ENCODE data around the gene VAV2.

The VAV2 gene

DNA sequence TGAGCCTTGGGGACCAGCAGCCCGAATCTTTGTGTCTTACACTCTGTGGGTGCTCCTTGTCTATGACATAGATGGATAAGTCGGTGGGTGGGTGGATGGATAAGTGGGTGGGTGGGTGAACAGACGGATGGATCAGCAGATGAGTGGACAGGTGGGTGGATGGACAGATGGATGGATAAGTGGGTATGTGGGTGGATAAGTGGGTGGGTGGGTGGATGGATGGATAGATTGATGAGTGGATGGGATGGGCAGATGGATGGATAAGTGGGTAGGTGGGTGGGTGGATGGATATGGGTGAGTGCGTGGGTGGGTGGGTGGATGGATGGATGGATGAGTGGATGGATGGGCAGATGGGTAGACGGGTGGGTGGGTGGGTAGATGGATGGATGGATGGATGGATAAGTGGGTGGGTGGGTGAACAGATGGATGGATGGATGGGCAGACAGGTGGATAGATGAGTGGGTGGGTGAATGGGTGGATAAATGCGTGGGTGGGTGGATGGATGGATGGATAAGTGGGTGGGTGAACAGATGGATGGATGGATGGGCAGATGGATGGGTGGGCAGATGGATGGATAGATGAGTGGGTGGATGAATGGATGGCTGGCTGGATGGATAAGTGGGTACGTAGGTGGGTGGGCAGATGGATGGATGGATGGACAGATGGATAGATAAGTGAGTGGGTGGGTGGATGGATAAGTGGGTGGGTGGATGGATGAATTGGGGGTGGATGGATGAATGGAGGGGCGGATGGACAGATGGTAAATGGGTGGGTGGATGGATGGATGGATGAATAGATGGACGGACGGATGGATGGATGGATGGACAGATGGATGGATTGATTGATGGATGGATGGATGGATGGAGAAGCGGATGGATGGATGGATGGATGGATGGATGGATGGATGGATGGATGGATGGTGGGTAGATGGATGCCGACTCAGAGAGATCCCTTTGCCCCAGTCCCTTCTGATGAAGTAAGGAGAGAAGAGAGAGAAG, 121.2 kb downstream of the VAV2 start:
- no peak for FAIRE-seq

- FAIRE-seq = no peak
These were observed 122.3 kb downstream of the VAV2 start for GRCh38 chr9:133869674-133870405.

DNA sequence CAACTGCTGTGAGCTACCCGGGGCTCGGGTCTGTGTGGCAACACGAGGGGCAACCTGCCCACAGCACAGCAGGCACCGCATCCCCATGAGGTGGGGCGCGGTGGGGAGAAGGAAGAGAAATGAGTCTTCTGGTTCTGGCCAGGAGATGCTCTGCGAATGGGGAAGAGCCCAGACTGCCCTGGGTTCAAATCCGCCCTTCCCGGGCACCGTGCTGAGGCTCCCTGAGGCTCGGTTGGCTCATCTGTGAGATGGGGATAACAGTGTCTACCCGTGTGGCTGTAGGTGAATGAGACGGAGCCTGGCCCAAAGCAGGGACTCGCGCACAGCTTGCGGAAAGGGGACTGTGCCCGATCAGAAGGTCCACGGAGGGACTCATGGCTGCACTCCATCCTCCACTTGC, 123.9 kb downstream of the VAV2 start:
- no peak for FAIRE-seq

DNA sequence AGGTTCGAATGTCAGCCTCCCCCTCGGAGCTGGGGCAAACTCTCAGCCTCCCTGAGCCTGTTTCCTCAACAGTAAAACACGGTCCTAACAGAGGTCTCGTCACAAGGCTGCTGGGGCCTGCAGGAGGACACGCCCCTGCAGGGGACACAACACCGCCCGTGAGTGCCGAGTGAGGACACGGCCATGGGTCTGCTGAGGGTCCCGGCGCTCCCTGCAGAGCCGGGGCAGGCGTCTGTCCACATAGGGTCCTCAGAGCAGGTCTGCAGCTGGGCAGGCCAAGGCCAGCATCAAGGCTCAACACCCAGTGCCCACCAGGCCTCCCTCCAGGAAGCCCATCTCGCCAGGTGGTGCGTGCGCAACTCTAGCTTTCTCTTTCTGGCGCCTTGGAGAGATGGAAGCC, 125.2 kb downstream of the VAV2 start:
- no peak for FAIRE-seq

DNA sequence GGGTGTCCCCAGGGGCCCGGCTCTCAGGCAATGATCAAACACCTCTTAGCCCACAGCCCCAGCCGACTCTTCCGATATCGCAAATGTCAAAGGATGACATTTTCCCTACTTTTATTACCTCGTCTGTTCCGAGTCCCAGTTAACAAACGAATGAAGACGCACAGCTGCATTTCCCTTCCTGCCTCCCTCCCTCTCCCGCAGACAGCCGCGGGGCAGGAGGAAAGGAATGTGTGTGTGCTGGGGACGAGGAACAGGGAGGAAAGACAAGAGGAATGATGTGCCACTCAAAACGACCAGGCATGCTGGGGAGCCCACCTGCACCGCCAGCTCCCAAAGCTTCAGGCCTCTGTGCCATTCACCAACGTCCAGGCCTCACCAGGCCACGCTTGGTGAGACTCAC, 128.1 kb downstream of the VAV2 start:
- FAIRE-seq = no peak

- FAIRE-seq = no peak
These were observed 128.9 kb downstream of the VAV2 start for GRCh38 chr9:133863257-133863592.

DNA sequence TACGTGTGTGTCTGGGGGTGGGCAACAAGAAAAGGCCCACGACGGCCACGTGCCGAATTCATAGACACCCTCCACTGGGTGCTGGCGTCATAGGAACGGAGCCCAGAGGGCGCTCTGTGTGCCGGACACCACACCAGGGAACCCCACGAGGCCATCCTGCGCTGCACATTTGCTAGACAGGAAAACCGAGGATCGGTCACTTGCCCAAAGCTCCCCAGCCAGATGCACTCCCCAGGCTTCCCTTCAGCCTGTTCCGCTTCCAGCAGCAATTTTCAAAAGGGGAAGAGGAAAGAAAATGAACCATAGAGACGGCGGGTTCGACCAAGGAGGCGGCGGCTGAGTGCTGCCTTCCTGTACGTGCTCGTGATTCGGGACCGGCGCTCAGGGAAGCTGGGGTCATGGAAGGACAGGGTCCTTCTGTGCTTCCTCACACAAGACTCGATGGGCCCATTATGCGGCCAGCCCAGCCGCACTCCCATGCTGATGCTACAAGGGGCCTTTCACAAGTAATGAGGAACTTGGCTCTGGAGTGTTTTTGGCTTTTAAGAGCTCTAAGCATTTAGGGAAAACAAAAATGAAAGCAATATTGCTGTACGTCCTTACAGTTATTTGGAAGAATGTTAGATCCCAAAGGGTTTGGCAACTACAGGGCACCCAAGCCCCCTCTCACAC, 129.4 kb downstream of the VAV2 start:
- no peak for FAIRE-seq

DNA sequence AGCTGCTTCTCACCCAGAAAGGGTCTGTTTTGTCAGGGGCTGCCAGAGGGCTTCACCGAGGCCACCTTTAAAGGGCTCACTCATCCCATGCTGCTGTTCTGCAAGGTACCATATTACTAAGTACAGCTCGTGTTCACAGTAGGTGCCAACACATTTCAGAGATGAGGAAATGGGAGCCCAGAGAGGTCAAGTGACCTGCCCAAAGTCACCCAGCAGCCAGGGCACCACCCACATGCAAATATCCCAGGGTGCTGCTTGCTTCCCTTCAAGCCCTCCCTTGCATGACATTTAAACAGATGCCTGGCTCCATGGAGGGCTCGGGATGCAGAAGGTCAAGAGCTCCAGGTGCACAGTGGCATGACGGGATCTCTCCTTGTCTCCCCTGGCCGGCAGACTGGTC, 130.4 kb downstream of the VAV2 start:
- no peak for FAIRE-seq

- FAIRE-seq = no peak
These were observed 131.0 kb downstream of the VAV2 start for GRCh38 chr9:133861086-133861485.

- FAIRE-seq = no peak
These were observed 133.4 kb downstream of the VAV2 start for GRCh38 chr9:133858771-133859170.

GRCh38 chr9:133857639-133858038, 134.5 kb downstream of the VAV2 start:
- FAIRE-seq = no peak

- no peak for FAIRE-seq
These were observed 135.3 kb downstream of the VAV2 start for GRCh38 chr9:133856798-133857197.

- no peak for FAIRE-seq
These were observed 136.2 kb downstream of the VAV2 start for GRCh38 chr9:133855802-133856521.

DNA sequence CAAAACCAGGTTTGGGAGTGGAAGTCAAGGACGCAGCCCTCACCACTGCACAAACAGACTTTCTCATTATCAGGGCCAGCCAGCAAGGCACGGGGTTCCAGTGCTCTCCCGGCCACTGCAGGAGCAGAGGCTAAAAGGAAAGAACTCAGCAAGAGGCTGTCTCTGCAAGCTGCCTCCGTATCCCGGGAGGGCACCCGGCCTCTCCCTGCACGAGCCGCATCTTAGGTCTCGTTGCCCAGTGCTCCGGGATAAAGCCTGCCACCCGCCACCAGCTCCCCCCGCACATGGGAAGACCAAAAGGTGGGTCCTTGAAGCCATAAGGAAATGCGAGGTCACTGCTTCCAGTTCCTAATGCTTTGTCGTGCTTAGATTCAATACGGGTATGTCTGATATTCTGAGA, 136.8 kb downstream of the VAV2 start:
- FAIRE-seq = no peak

DNA sequence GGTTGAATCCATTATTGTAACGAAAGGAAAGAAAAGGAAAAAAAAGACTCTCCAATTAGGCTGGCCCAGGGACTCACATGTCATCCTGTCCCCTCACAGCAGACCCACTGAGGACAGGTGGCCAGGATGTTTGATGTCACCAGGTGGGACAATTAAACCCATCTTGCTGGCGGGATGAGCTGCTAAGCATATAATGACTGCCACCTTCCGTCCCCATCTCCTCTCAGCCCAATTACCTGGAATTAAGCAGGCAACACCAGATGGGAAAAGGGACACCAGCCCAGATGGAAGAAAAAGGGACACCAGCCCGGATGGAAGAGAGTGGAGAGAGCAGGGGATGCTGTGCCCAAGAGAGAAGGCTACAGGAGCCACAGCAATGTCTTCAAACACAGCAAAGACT, 137.4 kb downstream of the VAV2 start:
- FAIRE-seq = no peak

DNA sequence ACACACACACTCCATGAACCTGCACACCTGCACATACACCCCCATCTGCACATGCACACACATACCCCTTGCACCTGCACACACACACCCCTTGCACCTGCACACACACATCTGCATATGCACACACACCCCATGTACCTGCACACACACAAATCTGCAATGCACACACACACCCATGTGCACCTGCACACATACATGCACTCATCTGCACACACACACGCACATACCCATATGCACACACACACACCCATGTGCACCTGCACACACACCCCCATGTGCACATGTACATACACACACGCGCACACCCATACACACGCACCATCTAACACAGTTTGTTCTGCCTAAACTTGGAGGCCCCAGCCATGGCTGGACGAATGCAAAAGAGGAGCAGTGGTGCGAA, 138.1 kb downstream of the VAV2 start:
- no peak for FAIRE-seq

DNA sequence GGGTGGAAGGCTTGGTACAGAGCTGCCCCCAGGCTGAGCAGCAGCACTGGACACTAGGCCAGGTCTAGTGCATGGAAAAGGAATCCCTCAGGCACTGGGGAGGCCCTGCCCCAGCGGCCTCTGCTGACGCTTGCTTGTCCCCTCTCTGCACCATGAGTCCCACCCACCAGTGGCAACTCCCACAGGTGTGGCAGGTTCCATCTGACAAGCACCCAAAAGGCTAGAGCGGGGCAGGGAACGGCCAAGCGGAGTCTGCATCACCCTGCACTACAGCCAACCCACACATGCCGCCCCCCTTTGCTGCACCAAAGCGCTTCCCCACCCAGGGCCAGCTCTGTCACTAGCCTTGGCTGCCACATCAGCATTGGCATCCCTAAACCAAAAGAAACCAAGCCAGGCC, 138.8 kb downstream of the VAV2 start:
- no peak for FAIRE-seq

DNA sequence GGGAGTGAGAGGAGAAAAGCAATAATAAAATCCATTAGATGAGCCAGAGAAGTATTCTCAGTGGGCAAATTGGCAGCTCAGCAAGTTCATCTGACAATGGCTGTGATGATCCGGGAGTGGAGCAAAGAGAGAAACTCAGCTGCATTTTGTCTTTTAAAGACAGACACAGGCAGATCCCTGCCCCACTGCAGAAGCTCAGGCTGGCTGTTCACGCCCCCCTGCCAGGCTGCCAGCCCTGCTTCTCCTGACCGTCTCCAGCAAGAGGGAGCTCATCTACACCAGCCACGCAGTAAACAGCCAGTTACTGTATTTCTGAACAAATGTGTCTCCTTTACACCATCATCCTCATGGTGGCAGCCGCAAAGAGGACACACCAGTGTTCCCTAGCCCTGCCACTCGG, 139.7 kb downstream of the VAV2 start:
- no peak for FAIRE-seq

GRCh38 chr9:133851693-133852092, 140.4 kb downstream of the VAV2 start:
- FAIRE-seq = no peak

DNA sequence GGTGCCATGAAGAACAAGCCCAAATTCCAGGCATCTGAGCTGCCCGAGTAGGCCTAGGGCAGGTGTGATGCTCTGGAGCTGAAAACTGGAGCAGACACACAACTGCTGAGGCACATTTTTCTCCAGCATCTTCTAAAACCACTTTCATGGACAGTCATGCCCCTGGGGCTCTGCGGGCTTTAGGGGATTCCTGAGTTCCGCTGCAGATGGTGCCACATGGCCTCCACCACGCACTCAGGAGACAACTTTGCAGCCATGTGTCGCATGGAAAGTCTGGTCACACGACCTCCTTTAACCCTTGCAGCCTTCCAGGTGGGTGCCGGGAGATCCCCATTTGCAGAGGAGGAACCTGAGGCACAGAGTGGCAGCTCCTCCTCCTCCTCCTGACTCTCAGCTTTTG, 141.2 kb downstream of the VAV2 start:
- no peak for FAIRE-seq

- no peak for FAIRE-seq
These were observed 142.0 kb downstream of the VAV2 start for GRCh38 chr9:133850161-133850560.

- no peak for FAIRE-seq
These were observed 142.9 kb downstream of the VAV2 start for GRCh38 chr9:133849110-133849670.
